SW 1271 (cell line): Measurements from ENCODE around the gene RIMBP2.

Experiments
- DNase-seq, 2 experiments: peaks; one replicate each; lab custom pipeline; 2025; lab: John Stamatoyannopoulos, UW

RIMBP2 gene

DNA sequence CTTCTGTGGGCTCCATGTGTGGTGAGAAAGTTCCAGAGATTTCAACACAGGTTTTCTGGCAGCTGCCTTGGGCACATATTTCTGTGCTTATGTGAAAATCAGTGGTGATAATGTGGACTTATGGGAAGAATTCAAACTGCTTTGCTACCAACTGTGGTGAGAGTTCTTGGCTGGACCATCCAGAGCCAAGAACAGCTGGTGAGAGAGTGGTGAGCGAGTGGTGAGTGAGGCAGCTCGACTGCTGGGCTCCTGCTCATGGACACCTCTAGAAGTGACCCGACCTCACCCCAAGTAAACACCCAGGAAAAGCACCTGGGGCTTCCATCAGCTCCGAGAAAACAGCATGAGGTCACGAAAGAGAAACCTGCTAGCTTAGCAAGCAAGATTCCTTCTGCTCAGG, 272.0 kb downstream of the RIMBP2 start:
- DNase-seq: no peak

DNA sequence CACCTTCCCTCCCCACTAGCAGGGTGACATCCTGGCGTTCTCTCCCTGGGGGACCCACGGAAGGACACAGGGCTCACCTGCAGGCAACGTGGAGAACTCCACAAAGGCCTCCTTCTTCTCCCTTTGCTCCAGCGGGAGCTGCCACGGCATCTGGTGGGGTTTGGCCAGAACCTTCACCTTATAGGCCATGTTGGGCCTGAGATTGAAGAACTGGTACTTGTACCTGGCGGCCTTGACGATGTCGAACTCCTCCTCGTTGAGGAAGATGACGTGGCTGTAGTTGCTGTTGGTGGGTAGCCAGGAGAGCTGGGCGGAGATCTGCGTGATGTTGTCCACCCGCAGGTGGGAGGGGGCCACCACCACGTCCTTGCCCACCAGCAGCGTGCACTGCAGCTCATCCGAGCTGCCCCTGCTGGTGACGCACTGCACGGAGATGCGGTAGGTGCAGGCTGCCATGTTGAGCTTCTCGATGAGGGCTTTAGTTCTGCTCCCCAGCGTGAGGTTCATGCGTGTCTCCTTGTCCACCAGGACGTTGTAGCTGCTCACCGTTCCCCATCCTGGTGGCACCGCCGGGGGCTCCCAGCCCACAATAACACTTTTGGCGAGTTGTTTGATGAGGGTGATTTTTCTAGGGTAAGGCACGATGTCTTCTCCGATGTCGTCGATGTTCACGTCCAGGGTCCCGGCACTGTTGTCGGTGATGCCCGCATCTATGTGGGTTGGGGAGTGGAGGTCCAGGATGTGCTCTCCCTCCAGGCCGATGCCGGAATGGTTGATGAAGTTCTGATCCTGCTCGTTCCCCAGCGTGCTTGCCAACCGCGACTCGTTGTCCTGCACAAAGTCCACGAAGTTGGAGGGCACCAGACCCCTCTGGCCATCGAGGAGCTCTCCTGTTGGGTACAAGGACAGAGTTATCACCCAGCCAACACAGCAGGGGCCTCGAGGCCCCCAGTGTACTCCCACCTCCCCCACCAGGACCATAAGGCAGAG, 274.0 kb downstream of the RIMBP2 start:
- no peak for DNase-seq

DNA sequence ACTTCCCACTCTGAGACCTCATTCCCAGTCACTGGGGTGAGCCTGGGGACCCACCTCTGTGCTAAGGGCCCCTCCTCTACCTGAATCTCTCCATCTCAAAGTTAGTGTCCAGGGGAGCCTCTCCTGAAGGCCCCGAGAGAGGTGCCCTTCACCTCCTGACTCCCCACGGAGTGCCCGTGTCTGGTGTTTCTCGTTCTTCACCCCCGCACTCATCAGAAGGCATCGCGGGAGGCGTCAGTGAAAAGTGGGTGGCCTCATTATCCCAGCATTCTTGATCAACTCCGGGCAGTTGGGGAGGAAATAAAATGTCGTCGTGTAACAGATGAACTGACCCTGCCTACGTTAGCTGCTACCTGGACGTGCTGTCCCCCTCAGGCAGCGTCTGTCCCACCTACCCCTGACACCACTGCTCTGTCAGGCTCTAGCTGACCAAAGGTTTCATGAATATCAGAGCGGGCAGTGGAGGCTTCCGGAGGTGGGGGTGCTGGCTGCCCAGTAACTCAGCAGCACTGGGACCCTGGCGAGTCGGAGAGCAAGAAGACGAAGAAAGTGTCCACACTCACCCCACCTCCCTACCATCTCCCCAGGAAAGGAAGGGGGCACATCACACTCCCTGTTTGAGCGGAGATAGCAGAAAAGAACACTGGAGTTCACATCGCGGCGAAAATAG, 275.6 kb downstream of the RIMBP2 start:
- DNase-seq: no peak

DNA sequence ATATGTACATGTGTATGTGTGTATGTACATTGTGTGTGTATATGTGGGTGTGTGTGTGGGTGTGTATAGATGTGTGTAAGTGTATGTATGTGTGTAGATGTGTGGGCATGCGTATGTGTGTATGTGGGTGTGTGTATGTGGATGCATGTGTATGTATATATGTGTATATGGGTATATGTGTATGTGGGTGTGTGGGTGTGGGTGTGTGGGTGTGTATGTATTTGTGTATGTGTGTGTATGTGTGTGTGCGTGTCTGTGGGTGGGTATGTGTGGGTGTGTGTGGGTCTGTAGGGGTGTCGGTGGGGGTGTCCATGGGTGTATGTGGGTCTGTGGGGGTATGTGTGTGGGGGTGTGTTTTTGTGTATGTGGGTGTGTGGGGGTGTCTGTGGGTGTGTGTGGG, 276.8 kb downstream of the RIMBP2 start:
- no peak for DNase-seq

DNA sequence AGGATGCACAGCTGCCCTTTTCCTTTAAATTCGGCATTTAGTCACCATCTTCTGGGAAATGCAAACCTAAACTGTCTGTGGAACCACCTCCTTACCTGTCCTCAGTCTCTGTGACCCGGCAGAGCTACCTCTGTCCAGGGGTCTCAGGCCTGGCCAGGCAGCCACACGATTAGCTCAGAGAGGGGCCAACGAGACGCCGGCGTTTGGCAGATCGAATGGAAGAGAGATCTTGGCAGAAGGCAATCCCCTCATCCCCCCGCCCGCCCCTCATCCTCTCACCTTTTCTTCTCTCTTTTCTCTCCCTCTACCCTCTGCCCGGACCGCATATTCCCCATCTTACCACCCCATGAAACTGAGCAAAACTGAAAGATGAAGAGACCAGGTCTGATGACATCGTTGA, 277.4 kb downstream of the RIMBP2 start:
- DNase-seq: no peak

DNA sequence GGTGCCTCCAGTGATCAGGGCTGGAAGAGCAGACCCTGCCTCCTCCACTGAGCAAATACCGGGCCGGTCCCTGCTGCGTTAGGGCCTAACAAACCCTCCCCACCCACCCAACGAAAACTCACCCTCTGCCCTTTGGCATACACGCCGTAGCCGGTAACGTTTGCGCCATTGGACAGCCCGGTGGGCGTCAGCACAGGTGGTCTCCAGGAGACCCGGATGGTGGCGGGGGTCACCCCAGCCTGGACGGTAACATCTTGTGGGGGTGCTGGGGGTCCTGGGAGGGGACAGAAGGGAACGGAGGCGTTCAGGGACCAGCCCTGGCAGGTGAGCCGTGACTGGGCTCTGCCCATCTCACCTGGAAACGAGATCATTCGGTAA, 277.9 kb downstream of the RIMBP2 start:
- DNase-seq: no peak

DNA sequence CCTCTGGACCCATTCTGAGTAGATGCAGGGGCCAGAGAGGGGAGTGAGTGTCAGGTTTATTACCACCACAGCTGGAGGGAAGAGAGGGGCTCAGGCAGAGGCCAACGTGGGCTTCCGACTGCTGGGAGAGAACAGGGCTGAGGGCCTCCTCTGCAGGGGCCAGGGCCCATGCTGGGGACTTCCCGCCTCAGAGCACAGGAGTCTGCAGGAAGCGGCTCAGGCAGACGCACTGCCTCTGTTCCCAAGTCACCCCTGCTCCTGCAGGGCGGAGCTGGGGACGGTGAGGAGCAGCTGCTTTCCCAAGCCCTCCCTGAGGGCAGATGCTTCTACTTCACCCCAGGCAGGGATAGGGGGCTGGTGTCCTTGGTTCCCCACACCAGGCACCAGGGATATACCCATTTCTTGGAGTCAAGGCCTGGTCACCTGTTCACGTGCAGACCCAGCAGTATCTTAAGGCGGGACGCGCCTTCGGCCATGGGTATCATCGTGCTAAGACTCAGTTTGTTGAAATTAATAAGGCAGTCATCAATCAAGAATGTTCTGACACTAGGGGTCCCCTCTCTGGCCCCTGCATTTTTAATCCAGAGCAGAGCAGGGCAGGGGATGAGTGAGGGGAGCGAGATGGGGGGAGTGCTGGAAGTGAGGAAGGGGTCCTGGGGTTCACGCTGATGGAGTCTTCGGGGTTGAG, 278.4 kb downstream of the RIMBP2 start:
- no peak for DNase-seq

DNA sequence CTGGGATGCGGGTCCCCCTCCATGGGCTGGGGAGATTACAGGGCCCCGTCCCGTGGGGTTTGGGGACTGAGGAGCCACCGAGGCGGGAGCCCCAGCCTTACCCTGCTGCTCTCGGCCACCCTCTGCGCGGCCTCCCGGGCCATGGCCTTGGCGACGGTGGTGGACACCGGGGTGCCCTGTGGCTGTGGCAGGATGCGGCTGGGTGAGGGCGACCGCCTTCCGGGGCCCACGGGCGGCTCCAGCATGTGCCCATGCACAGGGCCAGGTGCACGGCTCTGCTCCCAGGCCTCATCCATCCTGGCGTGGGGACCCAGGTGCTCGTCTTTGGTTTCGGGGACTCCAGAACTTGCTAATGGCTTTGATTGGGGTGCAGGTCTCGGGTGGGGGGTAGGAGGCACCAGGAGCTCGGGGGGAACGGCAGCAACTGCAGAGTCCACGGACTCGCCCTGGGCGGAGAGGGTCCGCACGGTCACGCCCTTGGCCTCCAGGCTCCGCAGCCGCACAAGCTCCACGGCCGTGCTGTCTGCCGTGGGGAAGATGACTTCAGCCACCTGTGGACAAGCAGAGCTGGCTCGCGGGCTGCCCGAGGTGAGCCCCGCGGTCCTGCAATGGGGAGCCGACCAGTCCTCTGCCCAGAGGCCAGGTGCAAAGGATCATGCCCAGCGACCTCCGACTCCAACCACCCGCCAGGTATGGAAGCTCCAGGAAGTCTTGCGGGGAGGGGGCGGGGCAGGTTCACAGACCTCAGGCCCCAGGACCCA, 279.2 kb downstream of the RIMBP2 start:
- DNase-seq: no peak

DNA sequence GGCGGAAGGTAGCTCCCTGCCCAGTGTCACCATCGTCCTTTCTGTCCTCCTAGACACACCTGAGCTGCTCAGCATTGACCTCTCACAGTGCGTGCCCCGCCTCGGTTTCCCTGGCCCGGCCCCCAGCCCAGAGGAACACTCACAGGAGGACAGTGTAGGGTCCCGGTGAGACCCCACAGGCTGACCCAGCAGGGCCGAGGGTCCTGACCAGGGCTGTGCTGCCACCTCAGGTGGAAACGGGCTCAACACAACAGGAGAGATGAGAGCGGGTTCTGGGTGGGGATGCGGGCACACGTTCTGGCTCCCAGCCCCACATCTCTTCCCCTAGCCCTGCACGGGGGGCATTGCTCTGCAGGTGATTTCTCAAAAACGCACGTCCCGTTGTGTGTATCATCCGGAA, 280.3 kb downstream of the RIMBP2 start:
- no peak for DNase-seq

DNA sequence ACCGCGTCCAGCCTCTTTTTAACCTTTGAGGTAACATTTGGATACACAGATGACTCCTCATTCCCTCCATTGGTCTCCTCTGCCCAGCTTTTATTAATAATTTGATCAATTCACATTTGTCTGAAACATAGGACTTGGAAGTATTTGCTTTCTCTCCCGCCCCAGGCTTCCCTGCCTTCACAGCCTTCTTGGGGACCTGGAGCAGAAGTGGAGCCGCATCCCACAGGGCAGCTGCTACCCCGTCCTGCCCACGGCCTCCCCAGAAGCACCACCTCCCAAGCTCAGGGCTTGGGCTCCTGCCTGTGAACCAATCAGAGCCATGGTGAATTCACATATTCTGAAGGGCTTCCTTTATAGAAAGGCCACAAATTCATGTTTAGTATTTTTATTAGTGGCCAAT, 280.8 kb downstream of the RIMBP2 start:
- no peak for DNase-seq

DNA sequence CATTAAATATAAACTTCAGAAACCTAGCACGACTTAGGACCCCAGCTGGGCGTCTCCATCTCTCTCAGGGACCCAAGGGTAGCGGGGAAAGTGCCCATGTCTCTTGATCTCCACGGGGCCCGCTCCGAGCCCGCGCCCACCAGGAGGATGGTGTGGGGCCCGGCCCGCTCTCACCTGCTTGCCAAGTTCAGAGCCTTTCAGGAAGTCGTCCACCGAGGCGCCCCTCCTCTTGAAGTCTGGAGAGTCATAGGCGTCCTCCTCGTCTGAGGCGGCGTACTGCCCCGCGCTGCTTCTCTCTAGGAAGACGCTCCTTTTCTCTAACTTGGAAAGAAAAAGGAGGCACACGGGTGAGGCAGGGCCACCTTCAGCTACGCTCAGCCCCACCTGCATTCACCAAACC, 281.5 kb downstream of the RIMBP2 start:
- DNase-seq: no peak

DNA sequence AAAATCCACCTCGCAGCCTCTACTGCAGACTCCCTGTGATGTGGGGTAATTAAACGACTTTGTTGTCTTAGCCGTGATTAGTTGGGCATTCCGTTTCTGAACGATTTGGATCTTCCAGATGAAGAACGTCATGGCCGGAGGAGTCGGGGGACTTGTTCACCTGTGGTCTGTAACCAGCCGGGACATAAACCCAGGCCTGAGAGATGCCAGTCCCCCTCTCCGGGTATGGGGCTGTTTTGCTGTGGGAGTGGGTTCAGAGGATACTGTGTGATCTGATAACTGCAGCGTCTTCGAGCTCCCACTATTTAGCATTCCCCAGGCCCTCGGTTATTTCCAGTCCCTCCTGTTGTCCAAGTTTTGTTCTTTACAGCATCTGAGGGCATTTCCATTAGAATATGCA, 282.3 kb downstream of the RIMBP2 start:
- DNase-seq: no peak

DNA sequence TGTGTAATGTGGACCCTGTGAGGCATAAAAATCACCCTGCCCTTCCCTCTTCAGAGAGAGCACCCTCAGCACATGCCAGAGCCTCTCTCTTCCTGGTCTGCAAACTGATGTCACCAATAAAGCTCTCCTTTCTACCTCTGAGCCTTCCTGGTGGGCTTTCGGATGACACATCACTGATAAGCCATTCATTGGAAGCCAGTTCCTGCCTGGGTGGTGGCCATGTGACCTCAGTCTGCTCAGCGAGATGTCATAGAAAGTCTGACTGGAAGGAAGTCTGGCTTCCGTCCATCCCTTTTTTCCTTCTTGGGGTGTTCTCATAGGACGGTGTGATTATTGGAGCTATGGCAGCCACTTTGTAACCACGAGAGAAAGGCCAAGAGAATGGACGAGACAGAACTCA, 282.7 kb downstream of the RIMBP2 start:
- no peak for DNase-seq

DNA sequence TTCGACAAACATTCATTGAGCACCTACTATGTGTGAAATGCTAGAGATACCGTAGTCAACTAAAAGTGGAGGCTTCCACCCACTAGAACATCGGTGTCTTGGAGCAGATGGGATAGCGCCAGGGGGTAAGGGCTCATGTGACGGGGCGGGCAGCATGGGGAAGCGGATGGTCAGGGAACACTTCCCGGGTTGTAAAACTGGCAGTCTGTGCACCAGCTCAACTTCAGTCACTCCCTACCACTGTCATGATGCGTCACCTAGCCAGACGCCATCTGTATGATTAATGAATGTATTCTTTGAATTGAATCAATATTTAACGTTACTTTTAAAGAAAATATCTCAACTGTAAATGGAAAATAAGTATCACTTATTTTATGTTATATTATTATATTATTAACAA, 284.9 kb downstream of the RIMBP2 start:
- no peak for DNase-seq

DNA sequence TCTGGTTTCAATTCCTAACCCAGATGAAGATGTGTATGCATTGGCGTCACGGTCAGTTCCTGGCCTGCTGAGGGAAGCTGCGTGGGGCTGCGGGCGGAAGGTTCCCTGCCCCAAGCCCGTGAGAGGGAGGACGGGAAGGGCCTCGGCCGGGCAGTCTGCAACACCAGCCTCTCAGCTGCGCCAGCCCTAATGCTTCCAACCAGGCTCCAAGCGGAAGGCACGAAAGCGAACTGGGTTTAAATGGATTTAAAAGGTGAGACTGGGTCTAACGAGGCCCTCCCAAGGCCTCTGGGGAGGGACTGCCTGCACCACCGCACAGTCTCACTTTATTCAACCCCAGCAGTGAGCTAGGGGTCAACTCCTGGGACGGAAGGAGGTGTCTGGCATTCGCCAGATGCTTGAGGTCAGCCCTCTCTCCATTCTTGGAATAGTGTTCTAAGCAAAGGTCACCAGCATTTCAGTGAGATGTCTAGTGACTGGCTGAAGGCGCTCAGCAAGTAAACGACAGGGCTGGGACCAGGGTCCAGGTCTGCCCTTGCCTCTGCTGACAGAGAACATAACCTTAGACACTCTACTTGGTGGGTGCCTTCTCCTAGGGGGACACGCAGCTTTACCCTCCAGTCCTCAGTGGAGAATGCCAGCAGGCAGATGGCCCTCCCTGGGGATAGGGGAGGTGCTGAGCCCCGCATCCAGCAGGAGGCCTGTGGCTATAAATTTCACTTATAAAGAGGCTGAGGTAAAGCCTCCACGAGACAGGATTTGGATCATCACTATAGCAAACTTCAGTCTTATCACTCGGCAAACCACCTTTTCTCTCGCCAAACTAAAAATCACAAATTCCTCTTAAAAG, 286.2 kb downstream of the RIMBP2 start:
- no peak for DNase-seq

DNA sequence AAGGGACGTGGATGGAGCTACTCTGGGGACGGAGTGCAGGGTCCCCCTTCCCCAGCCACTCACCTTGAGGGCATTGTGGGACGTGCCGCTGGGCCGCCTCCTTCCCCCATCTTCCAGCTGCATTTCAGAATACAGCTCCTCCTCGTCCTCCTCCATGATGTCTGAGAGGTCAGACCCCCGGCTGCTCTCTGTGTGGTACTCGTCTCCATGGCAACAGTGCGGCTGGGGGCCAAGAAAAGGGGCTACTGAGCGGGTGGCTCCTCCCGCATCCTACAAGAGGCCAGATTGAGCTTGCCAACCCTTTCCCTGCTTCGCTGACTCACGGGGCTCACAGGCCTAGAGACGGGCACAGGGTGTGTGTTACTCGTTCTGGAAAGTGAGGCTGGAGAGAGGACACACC, 288.0 kb downstream of the RIMBP2 start:
- no peak for DNase-seq

DNA sequence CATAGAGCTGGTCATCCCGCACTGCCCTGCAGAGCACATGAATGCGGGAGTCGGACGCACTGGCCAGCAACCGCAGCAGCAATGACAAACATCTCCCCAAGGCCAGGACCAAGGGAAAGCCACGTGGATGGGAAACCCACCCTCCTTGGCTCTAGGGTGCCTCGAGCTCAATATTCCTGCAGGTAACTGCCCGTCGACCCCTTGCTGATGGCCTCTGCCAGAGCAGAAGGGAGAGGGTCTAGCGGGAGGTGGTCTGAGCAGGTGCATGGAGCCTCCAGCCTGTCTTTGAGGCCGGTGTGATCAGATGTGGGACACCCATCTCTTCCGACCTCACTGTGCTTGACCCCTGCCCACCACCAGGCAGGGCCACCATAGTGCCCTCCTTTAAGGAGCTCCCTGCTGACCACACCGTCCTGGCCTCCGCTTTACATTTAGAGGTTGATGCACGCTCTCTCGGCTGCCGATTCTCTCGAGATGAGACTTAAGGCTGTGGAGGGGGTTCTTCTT, 288.7 kb downstream of the RIMBP2 start:
- no peak for DNase-seq

DNA sequence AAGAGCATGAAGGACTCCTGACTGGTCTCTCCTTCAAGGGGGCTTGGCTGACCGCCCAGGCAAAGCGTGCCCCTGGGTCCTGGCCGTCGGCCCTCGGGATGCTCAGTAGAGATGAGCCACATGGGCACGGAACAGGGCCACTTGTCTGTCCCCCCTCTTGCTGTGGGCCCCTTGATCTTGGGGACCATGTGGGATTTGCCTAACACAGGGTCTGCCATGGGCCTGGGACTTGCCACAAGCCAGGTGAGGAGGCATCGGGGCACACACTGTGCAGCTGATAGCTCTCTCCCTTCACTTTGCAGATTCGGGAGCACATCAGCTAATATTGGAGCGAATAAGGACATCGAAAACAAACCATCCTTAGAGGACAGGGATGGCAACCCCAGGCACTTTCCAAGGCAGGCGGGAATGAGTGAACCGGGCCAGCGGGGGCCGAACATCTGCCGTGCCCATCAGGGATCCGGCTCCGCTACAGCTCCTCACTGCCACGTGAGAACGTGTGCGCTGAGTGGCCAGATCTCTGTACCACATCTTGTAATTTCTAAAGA, 290.3 kb downstream of the RIMBP2 start:
- no peak for DNase-seq

DNA sequence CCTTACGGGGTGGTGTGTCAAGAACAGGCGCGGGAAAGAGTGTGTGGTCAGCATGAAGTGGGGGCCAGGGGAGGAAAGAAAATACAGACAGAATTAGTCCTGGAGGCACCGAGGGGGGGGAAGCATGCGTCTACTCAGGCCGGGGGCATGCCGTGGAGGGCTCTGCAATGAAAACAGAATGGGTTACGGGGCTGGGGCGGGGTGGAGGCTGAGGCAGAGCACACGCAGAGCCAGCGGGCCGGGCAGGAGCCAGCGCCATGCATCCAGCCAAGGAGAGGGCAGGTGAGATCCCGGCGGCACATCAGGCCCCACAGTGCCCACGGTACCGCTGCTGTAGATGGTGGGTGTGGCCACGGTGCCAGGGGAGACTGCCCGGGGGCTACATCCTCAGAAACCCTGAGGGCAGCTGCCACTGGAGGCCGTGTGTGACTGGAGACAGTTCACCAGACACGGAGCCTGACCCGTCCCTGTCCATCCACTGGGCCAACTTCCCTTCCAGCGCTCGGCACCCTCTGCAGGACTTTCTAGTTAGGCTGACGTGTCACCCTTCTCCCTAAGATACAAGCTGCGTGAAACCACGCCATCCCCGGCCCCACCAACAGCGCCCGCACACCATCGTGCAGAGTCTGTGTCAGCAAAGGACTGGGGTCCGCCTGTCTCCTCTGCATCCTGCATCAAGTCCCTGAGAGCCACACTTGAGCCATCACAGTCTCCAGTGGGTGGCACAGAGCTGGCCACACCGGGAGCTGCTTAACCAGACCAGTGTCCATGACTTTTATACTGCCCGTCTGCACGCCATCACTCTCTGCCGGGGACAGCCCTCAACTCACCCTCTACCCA, 291.0 kb downstream of the RIMBP2 start:
- DNase-seq: no peak
